GM12875 (cell line): Measurements from ENCODE around the gene SYNDIG1.
"Not testable (repeated sequence)": the region's sequence is repeated elsewhere in the genome, so short reads cannot be mapped to it uniquely, and the experiment has no call there.

Experiments used
- H3K4me3 ChIP-seq: one replicate; pipeline ENCODE4 v1.5.1; 2011; ENCODE audit warnings: low read depth, low read length, control low read depth
- CTCF ChIP-seq: IDR thresholded peaks from 2 replicates; pipeline ENCODE4 v1.5.1; 2011; ENCODE audit warnings: low read depth, mild to moderate bottlenecking, control low read depth, inconsistent platforms, low read length, moderate library complexity, borderline replicate concordance; ENCODE audit not compliant: insufficient read depth

SYNDIG1 gene

GRCh38 chr20:24504331-24505285 lies 35.2 kb downstream of the SYNDIG1 start:
- no peak overlapping the region for H3K4me3 ChIP-seq
- no peak for TF ChIP-seq CTCF

- no peak overlapping the region for H3K4me3 ChIP-seq
- no peak for TF ChIP-seq CTCF
These were observed 36.7 kb downstream of the SYNDIG1 start for GRCh38 chr20:24506146-24506545.

GRCh38 chr20:24506696-24507095 lies 37.3 kb downstream of the SYNDIG1 start:
- no peak for TF ChIP-seq CTCF
- H3K4me3 ChIP-seq = no peak overlapping the region

GRCh38 chr20:24507182-24507853 lies 37.9 kb downstream of the SYNDIG1 start:
- TF ChIP-seq CTCF = no peak
- H3K4me3 ChIP-seq = no peak overlapping the region

- H3K4me3 ChIP-seq = not testable (repeated sequence)
These were observed 43.0 kb downstream of the SYNDIG1 start for GRCh38 chr20:24512441-24512840.

- no peak for TF ChIP-seq CTCF
- H3K4me3 ChIP-seq = no peak overlapping the region
These were observed 49.1 kb downstream of the SYNDIG1 start for GRCh38 chr20:24518515-24518914.

- TF ChIP-seq CTCF = no peak
- no peak overlapping the region for H3K4me3 ChIP-seq
These were observed 50.0 kb downstream of the SYNDIG1 start for GRCh38 chr20:24519476-24519875.
